SK-N-SH (cell line): Measurements from ENCODE around the gene HAND2. TPM values are rescaled to one million over a fixed set of nuclear protein-coding genes. Genes with fewer than 3 reads are reported as not detected.

Experiments
- CTCF ChIA-PET: fragments of 300-600, 350-600 bp; formaldehyde crosslinking; extraction: SDS; loops from one replicate; lab custom pipeline; 2021; lab: Yijun Ruan, JAX
- POLR2A ChIA-PET: fragments of 350-600 bp; sonication (Branson Sonifier 250); formaldehyde crosslinking; extraction: SDS; loops from one replicate; lab custom pipeline; 2020; ENCODE audit warnings: antibody characterized with exemption, inconsistent platforms; lab: Yijun Ruan, JAX
- DNase-seq: peaks from one replicate; pipeline ENCODE4 v3.0.0; 2012
- H2AFZ ChIP-seq: fragments of 200-600 bp; sonication (generic); 2 replicates; pipeline ENCODE4 v1.8.1; 2016; ENCODE audit warnings: antibody characterized with exemption, mild to moderate bottlenecking, low read depth
- H3F3A ChIP-seq: fragments of 200-600 bp; sonication (generic); replicated peaks from 2 replicates; pipeline ENCODE3; 2016; ENCODE audit warnings: antibody characterized with exemption, mild to moderate bottlenecking; ENCODE audit not compliant: insufficient read depth
- H3K27ac ChIP-seq, 2 experiments: fragments of 200-500 bp in 1 of 2; fragments of 200-600 bp in 1 of 2; sonication (Bioruptor generic) in 1 of 2; sonication (generic), shearing (Covaris generic) in 1 of 2; 2 replicates each; pipeline versions ENCODE4 v1.5.1 to v1.6.1; 2014 to 2016; ENCODE audit warnings: low read depth in 2 of 2, inconsistent platforms in 1 of 2, low read length in 1 of 2, mild to moderate bottlenecking in 1 of 2, mixed read lengths in 1 of 2
- H3K27me3 ChIP-seq: fragments of 200-600 bp; sonication (generic), shearing (Covaris generic); 2 replicates; pipeline ENCODE4 v1.6.1; 2016; ENCODE audit warnings: mixed run types; ENCODE audit not compliant: insufficient read depth
- H3K36me3 ChIP-seq, 2 experiments: fragments of 200-500 bp in 1 of 2; fragments of 200-600 bp in 1 of 2; sonication (Bioruptor generic) in 1 of 2; sonication (generic) in 1 of 2; replicated peaks in 1 of 2; 2 replicates each; pipeline versions ENCODE3 to v1.5.1; 2014 to 2016; ENCODE audit warnings: low read length in 1 of 2, mild to moderate bottlenecking in 1 of 2; ENCODE audit not compliant: insufficient read depth in 2 of 2, control insufficient read depth in 1 of 2
- H3K4me1 ChIP-seq, 2 experiments: fragments of 200-500 bp in 1 of 2; fragments of 200-600 bp in 1 of 2; sonication (Bioruptor generic) in 1 of 2; sonication (generic), shearing (Covaris generic) in 1 of 2; 2 replicates each; pipeline versions ENCODE4 v1.5.1 to v1.6.1; 2014 to 2016; ENCODE audit warnings: low read depth in 1 of 2, low read length in 1 of 2, mixed run types in 1 of 2; ENCODE audit not compliant: insufficient read depth in 2 of 2, control insufficient read depth in 1 of 2
- H3K4me2 ChIP-seq: fragments of 200-600 bp; sonication (generic), shearing (Covaris generic); 2 replicates; pipeline ENCODE4 v1.6.1; 2017; ENCODE audit warnings: mixed run types
- H3K4me3 ChIP-seq, 2 experiments: fragments of 200-500 bp in 1 of 2; fragments of 200-600 bp in 1 of 2; sonication (Bioruptor generic) in 1 of 2; sonication (generic), shearing (Covaris generic) in 1 of 2; 2 replicates each; pipeline versions ENCODE4 v1.5.1 to v1.8.1; 2014 to 2016; ENCODE audit warnings: low read depth in 2 of 2, inconsistent platforms in 1 of 2, low read length in 1 of 2, mild to moderate bottlenecking in 1 of 2, mixed read lengths in 1 of 2, moderate library complexity in 1 of 2
- H3K79me2 ChIP-seq: fragments of 200-600 bp; sonication (generic); 2 replicates; pipeline ENCODE4 v1.8.1; 2017; ENCODE audit warnings: mild to moderate bottlenecking; ENCODE audit not compliant: insufficient read depth
- H3K9ac ChIP-seq: fragments of 200-600 bp; sonication (generic); 2 replicates; pipeline ENCODE4 v1.6.1; 2017; ENCODE audit warnings: mixed run types
- H3K9me2 ChIP-seq: fragments of 200-600 bp; sonication (generic); 2 replicates; pipeline ENCODE4 v1.6.1; 2017; ENCODE audit warnings: mixed run types
- H3K9me3 ChIP-seq: fragments of 200-600 bp; sonication (generic); 2 replicates; pipeline ENCODE4 v1.6.1; 2017; ENCODE audit warnings: mixed run types, mild to moderate bottlenecking, moderate library complexity
- H4K20me1 ChIP-seq: fragments of 200-600 bp; sonication (generic); 2 replicates; pipeline ENCODE4 v1.6.1; 2017; ENCODE audit warnings: mild to moderate bottlenecking, mixed run types; ENCODE audit not compliant: insufficient read depth
- ELF1 ChIP-seq: IDR thresholded peaks from 2 replicates; pipeline ENCODE4 v1.4.0; 2012
- EZH2phosphoT487 ChIP-seq: fragments of 200-600 bp; sonication (generic); IDR thresholded peaks from 2 replicates; pipeline ENCODE4 v1.6.1; 2017; ENCODE audit warnings: low read depth, mixed run types, mild to moderate bottlenecking, antibody characterized with exemption, moderate library complexity, borderline replicate concordance
- FOXJ3 ChIP-seq: sonication (generic); formaldehyde crosslinking; IDR thresholded peaks from 2 replicates; pipeline ENCODE4 v1.5.1; 2020; ENCODE audit warnings: mild to moderate bottlenecking, missing genetic modification reagents
- FOXM1 ChIP-seq: IDR thresholded peaks from 2 replicates; pipeline ENCODE4 v1.4.0; 2012; ENCODE audit warnings: low read depth, mild to moderate bottlenecking
- GATA2 ChIP-seq: sonication (generic); formaldehyde crosslinking; IDR thresholded peaks from 2 replicates; pipeline ENCODE4 v1.5.0; 2020; ENCODE audit warnings: mild to moderate bottlenecking, missing genetic modification reagents
- IRF3 ChIP-seq: fragments of 150-350 bp; IDR thresholded peaks from 2 replicates; pipeline ENCODE4 v1.6.1; 2016; ENCODE audit warnings: mild to moderate bottlenecking, low read depth, low read length
- MXI1 ChIP-seq: IDR thresholded peaks from 2 replicates; pipeline ENCODE4 v1.6.1; 2012; ENCODE audit warnings: mild to moderate bottlenecking, low read depth, low read length, improper control_type of control experiment
- NRF1 ChIP-seq: IDR thresholded peaks from 2 replicates; pipeline ENCODE4 v1.6.1; 2012; ENCODE audit warnings: low read depth, mild to moderate bottlenecking, low read length
- POLR2AphosphoS5 ChIP-seq: IDR thresholded peaks from 2 replicates; pipeline ENCODE4 v1.6.1; 2012; ENCODE audit warnings: low read depth, low read length
- RAD21 ChIP-seq: IDR thresholded peaks from 2 replicates; pipeline ENCODE4 v1.6.1; 2012; ENCODE audit warnings: mild to moderate bottlenecking, low read length
- RFX5 ChIP-seq: IDR thresholded peaks from 2 replicates; pipeline ENCODE4 v1.6.1; 2012; ENCODE audit warnings: mild to moderate bottlenecking, improper control_type of control experiment, low read length
- RXRA ChIP-seq: IDR thresholded peaks from 2 replicates; pipeline ENCODE4 v1.4.0; 2012; ENCODE audit warnings: low read depth, mild to moderate bottlenecking, borderline replicate concordance
- SIN3A ChIP-seq: IDR thresholded peaks from 2 replicates; pipeline ENCODE4 v1.6.1; 2012; ENCODE audit warnings: low read depth, mild to moderate bottlenecking, low read length, moderate library complexity, borderline replicate concordance
- TCF12 ChIP-seq: IDR thresholded peaks from 2 replicates; pipeline ENCODE4 v1.4.0; 2012
- TEAD4 ChIP-seq: IDR thresholded peaks from 2 replicates; pipeline ENCODE4 v1.4.0; 2012; ENCODE audit warnings: mild to moderate bottlenecking, borderline replicate concordance; ENCODE audit not compliant: insufficient read depth
- ZBTB33 ChIP-seq: IDR thresholded peaks from 2 replicates; pipeline ENCODE4 v1.4.0; 2012; ENCODE audit warnings: low read depth, borderline replicate concordance
- WGBS: methylation state at CpG from one replicate; pipeline ENCODE4 v1.1.6; 2017; ENCODE audit warnings: low lambda C conversion rate; 5-methylcytosine and 5-hydroxymethylcytosine counted together
- polyA plus RNA-seq, 3 experiments: library from polyadenylated mRNA; depleted of rRNA; stranded (reverse); fragments of >200 nt; gene quantifications; 2 replicates each; pipeline ENCODE4 v1.2.3, GENCODE V29; 2012
- TF ChIP-seq, protein P1 (sequence below): IDR thresholded peaks from 2 replicates; pipeline ENCODE4 v1.6.1; 2012; ENCODE audit warnings: mild to moderate bottlenecking, low read depth, low read length, moderate library complexity
- TF ChIP-seq, protein P2 (sequence below): fragments of 200-600 bp; sonication (generic); IDR thresholded peaks from 2 replicates; pipeline ENCODE4 v1.6.1; 2017; ENCODE audit warnings: antibody characterized with exemption, mild to moderate bottlenecking, moderate library complexity

The HAND2 gene
- polyA plus RNA-seq, 1 of the 3 experiments (the other 2 are of a cell fraction) = 106 TPM

- TF ChIP-seq POLR2AphosphoS5 = no peak
- no peak for TF ChIP-seq TEAD4
- TF ChIP-seq RXRA = no peak
- TF ChIP-seq IRF3 = no peak
- TF ChIP-seq SIN3A = no peak
- no peak for TF ChIP-seq FOXJ3 (CRISPR knock-in tag)
- TF ChIP-seq, protein P1, sequence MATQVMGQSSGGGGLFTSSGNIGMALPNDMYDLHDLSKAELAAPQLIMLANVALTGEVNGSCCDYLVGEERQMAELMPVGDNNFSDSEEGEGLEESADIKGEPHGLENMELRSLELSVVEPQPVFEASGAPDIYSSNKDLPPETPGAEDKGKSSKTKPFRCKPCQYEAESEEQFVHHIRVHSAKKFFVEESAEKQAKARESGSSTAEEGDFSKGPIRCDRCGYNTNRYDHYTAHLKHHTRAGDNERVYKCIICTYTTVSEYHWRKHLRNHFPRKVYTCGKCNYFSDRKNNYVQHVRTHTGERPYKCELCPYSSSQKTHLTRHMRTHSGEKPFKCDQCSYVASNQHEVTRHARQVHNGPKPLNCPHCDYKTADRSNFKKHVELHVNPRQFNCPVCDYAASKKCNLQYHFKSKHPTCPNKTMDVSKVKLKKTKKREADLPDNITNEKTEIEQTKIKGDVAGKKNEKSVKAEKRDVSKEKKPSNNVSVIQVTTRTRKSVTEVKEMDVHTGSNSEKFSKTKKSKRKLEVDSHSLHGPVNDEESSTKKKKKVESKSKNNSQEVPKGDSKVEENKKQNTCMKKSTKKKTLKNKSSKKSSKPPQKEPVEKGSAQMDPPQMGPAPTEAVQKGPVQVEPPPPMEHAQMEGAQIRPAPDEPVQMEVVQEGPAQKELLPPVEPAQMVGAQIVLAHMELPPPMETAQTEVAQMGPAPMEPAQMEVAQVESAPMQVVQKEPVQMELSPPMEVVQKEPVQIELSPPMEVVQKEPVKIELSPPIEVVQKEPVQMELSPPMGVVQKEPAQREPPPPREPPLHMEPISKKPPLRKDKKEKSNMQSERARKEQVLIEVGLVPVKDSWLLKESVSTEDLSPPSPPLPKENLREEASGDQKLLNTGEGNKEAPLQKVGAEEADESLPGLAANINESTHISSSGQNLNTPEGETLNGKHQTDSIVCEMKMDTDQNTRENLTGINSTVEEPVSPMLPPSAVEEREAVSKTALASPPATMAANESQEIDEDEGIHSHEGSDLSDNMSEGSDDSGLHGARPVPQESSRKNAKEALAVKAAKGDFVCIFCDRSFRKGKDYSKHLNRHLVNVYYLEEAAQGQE = no peak
- no peak for TF ChIP-seq FOXM1
- no peak for TF ChIP-seq RAD21
- no peak for TF ChIP-seq GATA2 (CRISPR knock-in tag)
- no peak for TF ChIP-seq TCF12
- no peak for TF ChIP-seq RFX5
- no peak for TF ChIP-seq MXI1
- TF ChIP-seq, protein P2, sequence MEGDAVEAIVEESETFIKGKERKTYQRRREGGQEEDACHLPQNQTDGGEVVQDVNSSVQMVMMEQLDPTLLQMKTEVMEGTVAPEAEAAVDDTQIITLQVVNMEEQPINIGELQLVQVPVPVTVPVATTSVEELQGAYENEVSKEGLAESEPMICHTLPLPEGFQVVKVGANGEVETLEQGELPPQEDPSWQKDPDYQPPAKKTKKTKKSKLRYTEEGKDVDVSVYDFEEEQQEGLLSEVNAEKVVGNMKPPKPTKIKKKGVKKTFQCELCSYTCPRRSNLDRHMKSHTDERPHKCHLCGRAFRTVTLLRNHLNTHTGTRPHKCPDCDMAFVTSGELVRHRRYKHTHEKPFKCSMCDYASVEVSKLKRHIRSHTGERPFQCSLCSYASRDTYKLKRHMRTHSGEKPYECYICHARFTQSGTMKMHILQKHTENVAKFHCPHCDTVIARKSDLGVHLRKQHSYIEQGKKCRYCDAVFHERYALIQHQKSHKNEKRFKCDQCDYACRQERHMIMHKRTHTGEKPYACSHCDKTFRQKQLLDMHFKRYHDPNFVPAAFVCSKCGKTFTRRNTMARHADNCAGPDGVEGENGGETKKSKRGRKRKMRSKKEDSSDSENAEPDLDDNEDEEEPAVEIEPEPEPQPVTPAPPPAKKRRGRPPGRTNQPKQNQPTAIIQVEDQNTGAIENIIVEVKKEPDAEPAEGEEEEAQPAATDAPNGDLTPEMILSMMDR = no peak
- TF ChIP-seq ZBTB33 = no peak
- no peak for TF ChIP-seq ELF1
- TF ChIP-seq NRF1 = no peak
- no peak for TF ChIP-seq EZH2phosphoT487
- Histone ChIP-seq H3K9me3 (no peaks in the 10 kb centered on the region), H3K27ac (peak overlapping the region; percentile 9 to 39; a peak in 2 of 4 replicates), H3K9me2 (no peaks in the 10 kb centered on the region), H2AFZ (no peak overlapping the region), H3K27me3 (no peaks in the 10 kb centered on the region), H3K4me1 (peaks cover 3 to 15% of the 10 kb centered on the region in 2 experiments), H3K36me3 (no peaks in the 10 kb centered on the region), H3F3A (peaks cover 11% of the 10 kb centered on the region), H3K4me2 (no peak overlapping the region), H4K20me1 (no peaks in the 10 kb centered on the region), H3K4me3 (no peak overlapping the region), H3K79me2 (no peaks in the 10 kb centered on the region), H3K9ac (no peak overlapping the region)
- POLR2A ChIA-PET = no interaction called here
- CTCF ChIA-PET = interaction anchor here (0.7 to 2.6 kb wide), 2 partner anchors 8 to 58 kb away, joined by 4 to 10 read pairs; no protein-coding TSS in a partner anchor
- WGBS = 88% methylated on average over 4 of the region's 4 CpGs
- no peak for DNase-seq
Measured at GRCh38 chr4:173478913-173479283, 51.1 kb downstream of the HAND2 start.
